GM10847 (cell line): ENCODE measurements around the gene HBEGF.

Source experiments
- POLR2A ChIP-seq: IDR thresholded peaks from 2 replicates; pipeline ENCODE4 v1.6.1; 2011; ENCODE audit not compliant: insufficient read length; ENCODE audit errors: extremely low read depth

The HBEGF gene

DNA sequence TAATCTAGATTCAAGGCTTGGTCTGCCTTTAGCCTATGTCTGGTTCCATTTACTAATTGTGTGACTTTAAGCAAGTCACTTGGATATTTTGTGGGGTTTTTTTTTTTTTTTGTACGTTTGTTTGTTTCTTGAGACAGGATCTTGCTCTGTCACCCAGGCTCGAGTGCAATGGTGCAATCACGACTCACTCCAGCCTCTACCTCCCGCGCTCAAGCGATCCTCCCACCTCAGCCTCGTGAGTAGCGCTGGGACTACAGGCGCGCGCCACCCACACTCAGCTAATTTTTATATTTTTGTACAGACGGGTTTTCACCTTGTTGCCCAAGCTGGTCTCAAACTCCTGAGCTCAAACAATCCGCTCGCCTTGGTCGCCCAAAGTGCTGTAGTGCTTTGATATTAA is 42.4 kb downstream of the HBEGF start:
- TF ChIP-seq POLR2A: no peak

DNA sequence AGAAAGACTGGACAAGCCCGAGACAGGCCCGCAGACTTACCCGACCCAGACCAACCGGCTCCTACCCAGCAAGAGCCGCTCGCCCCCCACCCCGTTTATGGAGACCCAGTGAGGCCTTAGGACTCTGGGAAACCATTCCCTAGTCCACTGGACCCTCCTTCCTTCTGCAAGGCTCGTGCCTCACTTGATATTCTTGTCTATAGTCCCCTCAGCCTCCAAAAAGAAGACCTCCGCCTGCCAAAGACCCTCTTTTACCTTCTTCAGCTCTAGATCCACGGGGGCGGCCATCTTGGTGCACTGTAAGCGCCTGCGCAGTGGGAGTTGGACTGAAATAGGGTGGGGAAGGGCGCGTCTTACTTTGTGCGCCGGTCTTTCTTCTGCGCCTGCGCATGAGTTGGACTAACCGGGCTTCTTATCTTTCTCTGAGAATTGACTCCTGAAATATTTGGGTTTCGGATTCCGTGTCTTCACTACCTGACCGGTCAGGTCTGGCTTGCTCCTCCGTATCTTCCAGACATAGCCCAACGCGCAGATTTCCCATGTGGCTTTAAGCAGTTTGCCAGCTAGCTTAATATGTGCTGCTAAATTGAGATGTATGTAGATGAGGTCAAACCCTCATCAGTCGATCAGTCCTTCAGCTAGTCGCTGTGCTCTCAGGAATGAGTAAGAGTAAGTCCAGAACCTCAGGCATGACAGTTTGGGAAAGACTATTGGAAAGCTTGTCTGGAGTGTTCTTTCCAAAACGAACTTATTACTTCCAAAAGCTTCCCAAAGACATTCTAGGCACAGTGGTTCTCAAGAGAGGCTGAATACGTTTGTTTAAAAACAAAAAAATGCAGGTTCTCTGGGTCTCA is 43.4 kb downstream of the HBEGF start, which contains the start of gene PFDN1:
PFDN1 (minus strand) TSS at position 316 of the 854 bp plus-strand sequence; CDS start at position 288, 28 bp downstream.
- TF ChIP-seq POLR2A: peak; percentile 41

DNA sequence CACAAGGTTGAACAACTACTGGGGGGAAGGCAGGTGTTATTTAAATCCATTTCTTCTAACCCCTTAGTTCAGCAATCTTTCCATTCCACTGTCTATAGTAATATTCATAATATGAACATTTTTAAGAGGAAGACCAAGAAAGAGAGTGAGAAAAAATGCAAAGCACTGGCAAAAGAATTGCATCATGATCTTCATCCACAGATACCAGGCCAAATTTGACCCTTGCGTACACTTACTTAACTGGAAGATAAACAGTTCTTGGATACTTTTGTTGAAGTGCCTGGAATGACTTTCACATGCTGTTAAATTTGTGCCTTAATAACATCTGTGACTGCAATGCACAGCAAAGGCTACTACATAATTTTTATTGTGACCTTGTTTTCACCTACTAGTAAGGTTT is 45.3 kb downstream of the HBEGF start:
- TF ChIP-seq POLR2A: no peak

DNA sequence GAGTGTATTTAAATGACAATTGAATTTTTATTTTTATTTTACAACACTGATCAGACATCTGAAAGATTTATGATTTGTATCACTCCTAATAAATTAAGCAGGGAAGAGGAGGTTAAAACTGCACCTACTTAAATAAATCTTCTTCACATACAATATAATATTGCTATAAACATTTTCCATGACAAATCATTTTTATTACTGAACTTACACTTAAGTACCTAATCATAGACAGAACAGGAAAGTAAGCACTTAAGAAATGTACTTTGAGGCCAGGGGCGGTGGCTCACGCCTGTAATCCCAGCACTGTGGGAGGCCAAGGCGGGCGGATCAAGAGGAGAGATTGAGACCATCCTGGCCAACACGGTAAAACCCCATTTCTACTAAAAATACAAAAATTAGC is 47.3 kb downstream of the HBEGF start:
- no peak for TF ChIP-seq POLR2A

DNA sequence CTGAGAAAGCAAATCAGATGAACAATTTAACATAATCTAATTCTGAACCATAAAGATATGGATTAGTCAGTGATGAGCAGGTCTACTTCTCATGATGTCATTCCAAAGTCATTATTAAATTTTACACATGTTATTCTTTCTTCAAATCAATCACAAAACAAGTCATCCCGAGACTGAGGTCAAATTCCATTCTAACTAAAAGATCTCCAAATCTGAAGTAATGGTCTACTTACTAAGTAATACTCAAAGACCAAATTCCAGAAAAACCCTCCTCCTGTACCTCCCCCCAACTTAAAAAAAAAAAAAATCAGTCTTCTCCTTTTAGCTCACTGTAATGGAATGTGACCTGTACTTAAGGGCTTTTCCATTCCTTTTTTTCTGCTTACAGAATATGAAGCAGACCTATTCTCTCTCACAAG is 48.2 kb downstream of the HBEGF start:
- TF ChIP-seq POLR2A: no peak

DNA sequence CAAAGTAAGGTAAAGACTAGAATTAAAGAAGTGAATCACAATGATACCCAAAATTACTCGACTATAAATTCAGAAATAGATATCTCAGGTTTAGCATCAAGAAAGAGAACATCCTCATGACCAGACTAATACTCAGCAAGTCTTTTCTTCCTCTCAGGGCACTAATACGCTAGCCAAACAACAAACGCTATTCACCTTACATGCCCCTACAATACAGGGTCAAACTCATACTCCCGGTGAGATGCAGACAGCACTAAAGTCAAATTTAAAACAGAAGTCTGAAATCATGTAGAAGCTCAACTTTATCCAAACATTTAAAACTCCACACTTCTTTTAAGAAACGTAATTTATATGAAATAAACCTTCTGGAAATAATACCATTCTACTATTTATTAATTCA is 49.1 kb downstream of the HBEGF start:
- TF ChIP-seq POLR2A: no peak

DNA sequence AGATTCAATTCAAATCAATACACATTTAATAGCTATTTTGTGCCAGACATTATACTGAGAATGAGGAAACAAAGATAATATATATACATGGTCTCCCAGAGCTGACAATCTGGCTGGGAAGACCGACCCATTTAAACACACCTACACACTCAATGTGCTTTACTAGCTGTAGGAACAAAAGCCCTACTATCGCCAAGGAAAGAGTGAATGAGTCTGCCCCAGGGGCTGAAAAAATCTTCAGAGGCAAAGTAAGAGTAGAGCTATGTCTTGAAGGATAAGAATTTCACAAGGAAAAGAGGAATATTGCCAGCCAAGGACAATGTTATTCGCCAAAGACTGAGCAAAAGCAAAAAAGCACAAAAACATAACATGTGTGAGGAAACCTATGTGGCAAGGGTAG is 50.1 kb downstream of the HBEGF start:
- TF ChIP-seq POLR2A: no peak

DNA sequence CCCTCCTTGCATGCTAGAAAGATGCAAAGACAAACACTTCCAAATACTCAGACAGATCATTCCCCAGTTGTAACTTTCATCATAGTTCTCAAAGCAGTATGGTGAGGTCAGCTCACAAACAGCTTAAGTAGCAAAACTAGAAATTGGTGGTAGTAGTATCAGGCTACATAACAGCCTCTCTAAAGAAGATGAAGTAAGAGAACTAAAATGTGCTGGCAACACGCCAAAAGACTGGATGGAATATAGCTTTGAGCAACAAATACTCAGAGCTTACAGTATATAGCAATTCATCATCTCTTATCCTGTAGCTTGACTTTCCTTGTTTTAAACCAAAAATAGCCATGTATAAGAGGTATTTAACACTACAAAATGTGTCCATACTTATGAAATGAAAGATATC is 51.0 kb downstream of the HBEGF start:
- TF ChIP-seq POLR2A: no peak

DNA sequence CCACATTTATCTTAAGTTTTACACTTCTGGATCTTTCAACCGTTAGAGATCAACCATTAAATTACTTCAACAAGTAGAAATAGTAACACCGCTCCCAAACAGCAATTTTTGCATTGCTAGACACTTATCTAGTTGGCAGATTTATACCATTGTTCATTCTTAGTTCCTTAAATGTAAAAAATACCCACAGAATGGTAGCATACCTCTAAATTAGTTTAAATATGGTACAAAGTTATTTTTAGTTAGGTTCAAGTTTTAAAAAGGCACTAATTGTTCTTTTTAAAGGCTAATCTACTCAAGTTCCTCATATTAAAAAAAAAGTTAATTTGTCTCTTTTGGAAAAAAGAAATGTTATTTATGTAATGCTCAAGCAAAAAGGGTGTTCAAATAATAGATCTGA is 51.6 kb downstream of the HBEGF start:
- no peak for TF ChIP-seq POLR2A

DNA sequence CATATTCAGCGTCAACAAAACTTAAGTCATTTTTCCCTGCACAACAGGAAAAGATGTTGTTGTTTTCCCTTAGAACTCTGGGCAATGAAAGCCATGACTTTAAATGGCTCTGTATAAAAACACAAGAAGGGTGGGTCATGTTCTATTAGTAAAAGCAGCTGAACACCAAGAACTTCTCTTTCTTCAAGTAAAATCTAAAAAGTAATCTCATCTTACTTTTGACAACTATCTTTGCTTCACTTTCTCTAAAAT is 52.6 kb downstream of the HBEGF start:
- TF ChIP-seq POLR2A: no peak

DNA sequence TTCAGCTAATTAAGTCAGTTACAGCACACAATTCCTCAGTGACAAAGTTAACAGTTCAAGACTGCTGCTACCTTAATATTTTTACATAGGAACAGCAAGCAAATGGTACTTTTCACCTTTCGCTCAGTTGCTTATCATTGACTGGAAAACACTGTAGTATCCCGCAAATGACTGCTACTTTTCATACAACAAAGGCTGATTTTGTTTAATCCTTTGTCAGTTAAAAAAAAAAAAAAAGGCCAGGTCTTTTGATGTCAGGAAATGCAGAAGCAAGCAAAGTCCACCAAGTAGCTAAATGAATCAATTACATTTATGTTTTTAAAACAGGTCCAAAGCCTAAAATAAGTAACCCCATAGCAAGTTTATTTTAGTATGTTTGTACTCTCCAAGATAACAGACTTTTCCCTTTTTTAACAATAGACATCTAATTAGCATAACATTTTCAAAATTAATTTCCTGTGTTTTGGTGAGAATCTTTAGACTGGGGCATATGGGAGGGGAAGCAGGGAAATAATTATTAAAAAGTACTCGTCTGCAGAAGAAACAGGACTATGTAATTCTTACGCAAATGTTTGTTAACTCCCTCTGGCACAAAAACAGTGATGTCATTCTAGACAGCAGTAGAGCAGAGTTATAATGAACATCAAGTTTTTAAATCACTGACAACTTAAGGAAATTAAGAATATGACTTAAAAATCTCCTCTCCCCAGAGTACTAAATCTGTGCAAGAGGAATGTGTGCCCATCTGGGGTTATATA is 53.1 kb downstream of the HBEGF start:
- TF ChIP-seq POLR2A: no peak

DNA sequence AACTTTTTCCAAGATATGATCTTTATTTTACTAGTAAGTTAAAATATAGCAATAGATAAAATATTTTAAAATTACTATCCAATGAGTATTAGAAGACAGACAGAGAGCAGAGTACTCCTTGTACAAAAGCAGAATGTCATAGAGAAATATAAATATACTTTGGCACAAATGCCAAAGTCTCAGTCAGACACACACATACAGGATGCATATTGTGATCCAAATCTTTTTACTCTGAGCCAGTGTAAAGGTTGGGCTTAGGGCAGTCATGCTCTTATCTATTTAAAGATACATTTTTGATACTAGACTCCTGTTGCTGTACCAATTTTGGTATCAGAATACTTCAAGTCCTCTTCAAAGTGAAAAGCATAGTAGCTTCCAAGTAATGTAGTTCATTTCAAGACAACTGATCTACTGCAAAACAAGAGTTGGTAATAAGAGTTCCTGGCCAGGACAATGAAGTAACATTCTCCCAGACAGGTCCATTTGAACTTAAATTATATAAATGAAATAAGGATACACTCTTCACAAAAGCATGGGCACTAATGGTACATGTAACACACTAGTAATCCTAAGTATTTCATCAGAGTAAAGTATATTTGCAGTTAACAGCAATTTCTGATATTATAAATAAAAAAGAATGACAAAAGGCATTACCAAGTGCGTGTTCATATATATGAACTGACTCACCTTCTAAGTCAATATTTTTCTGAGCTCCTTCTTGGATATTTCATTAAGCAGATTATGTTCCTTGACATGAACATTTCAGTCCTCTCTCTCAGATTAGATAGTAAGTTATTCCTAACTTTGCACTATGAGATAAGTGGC is 54.0 kb downstream of the HBEGF start:
- no peak for TF ChIP-seq POLR2A

DNA sequence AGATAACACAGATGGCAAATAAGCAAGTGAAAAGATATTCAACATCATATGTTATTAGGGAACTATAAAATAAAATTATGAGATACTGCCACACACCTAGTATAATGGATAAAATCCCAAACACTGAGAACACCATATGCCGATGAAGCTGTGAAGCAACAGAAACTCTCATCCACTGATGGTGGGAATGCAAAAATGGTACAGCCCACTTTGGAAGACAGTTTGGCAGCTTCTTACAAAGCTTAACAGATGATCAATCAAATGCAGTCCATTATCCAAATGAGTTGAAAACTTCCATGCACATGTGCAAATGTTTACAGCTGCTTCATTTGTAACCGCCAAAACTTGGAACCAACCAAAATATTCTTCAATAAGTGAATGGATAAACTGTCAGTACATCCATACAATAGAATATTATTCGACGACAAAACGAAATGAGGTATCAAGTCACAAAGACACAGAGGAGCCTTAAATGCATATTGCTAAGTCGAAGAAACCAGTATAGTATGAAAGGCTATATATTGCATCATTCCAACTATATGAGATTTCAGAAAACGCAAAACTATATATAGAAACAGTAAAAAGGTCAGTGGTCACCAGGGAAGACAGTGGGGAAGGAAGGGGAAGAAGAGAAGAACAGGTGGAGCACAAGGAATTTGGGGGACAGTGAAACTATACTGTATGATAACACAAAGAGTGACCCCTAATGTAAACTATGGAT is 58.4 kb downstream of the HBEGF start:
- TF ChIP-seq POLR2A: no peak

DNA sequence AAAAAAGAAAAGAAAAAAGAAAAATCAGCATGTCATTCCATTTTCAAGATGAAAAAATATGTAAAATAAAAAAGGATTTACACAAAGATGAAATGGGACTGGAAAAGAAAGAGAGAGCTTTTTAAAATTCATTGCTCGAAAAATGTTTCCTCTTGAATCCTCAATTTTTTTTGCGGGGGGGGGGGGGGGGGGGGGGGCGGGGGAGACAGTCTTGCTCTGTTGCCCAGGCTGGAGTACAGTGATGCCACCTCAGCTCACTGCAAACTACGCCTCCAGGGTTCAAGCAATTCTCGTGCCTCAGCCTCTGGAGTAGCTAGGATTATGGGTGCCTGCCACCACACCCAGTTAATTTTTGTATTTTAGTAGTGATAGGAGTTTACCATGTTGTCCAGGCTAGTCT is 60.0 kb downstream of the HBEGF start:
- TF ChIP-seq POLR2A: no peak

DNA sequence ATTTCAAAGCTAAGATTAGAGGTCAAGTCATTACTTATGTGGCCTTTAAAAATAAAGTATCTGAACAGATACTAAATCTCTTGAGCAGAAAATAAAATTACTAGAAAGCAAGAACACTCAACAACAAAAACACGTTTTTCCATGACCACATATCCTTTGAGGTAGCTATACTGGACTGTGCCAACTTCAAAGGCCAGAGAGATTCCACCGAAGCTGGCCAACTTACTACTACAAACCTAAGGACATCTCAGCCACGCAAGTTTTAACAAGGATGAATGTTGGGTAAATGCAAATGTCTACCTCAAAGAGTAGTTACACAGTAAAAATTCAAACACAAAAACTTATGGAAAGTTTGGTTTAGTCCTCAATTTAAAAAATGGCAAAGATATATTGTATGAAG is 62.4 kb downstream of the HBEGF start:
- TF ChIP-seq POLR2A: no peak
